Thoracic aorta (tissue), 2 donors: ENCODE data around the gene MICAL3. TPM values are rescaled to one million over a fixed set of nuclear protein-coding genes. Genes with fewer than 3 reads are reported as not detected.

ENCODE experiments used
- ATAC-seq: fragments of 150-250 bp; one replicate; pipeline ENCODE4 v1.8.0; 2017; ENCODE audit warnings: low read depth; ENCODE audit not compliant: insufficient number of reproducible peaks, low FRiP score
- DNase-seq: peaks from one replicate; pipeline ENCODE4 v3.0.0-alpha.2; 2020; ENCODE audit warnings: low spot score
- H3K27ac ChIP-seq, 2 donors: fragments of 200-600 bp; sonication (generic); 1 replicate in 1 of 2; 2 replicates in 1 of 2; pipeline ENCODE4 v1.5.1; 2016; ENCODE audit warnings: mild to moderate bottlenecking in 2 of 2, moderate library complexity in 2 of 2
- H3K27me3 ChIP-seq: fragments of 200-600 bp; sonication (generic); replicated peaks from 2 replicates; pipeline ENCODE4 v1.6.0; 2016; ENCODE audit warnings: mild to moderate bottlenecking; ENCODE audit not compliant: insufficient read depth
- H3K36me3 ChIP-seq: fragments of 200-600 bp; sonication (generic); one replicate; pipeline ENCODE4 v1.5.1; 2016
- H3K4me1 ChIP-seq, 2 donors: fragments of 200-600 bp; sonication (generic); 1 replicate in 1 of 2; 2 replicates in 1 of 2; pipeline versions ENCODE4 v1.5.1 to v1.6.0; 2016; ENCODE audit warnings: low read depth in 2 of 2, mild to moderate bottlenecking in 1 of 2; ENCODE audit not compliant: control insufficient read depth in 1 of 2
- H3K4me3 ChIP-seq: fragments of 200-600 bp; sonication (generic); 2 replicates; pipeline ENCODE4 v1.5.1; 2016; ENCODE audit warnings: mild to moderate bottlenecking
- H3K9me3 ChIP-seq: fragments of 200-600 bp; sonication (generic); 2 replicates; pipeline ENCODE4 v1.5.1; 2016
- CTCF ChIP-seq: fragments of 200-600 bp; sonication (generic); IDR thresholded peaks from one replicate; pipeline ENCODE4 v1.5.1; 2019; ENCODE audit warnings: antibody characterized with exemption
- total RNA-seq, 2 donors: library from RNA; depleted of rRNA; stranded (reverse); fragments of >200 nt; gene quantifications; one replicate each; pipeline versions ENCODE4 v1.1.0 to v1.2.3, GENCODE V29; 2016

The MICAL3 gene
- total RNA-seq, 2 donors from 2014 or later, result 45.2 to 78.0 TPM

GRCh38 chr22:17910561-17911311, 113.6 kb downstream of the MICAL3 start:
- ATAC-seq (peak; percentile 72), DNase-seq (peak; percentile 39)
- TF ChIP-seq CTCF, result no peak
- H3K27me3 ChIP-seq, result no peaks in the 10 kb centered on the region
- H3K36me3 ChIP-seq, result peaks cover 10% of the 10 kb centered on the region
- peaks cover 12 to 40% of the 10 kb centered on the region in 2 donors for H3K4me1 ChIP-seq
- peak overlapping the region; percentile 66 to 70 for H3K27ac ChIP-seq
- H3K4me3 ChIP-seq, result peak overlapping the region; percentile 23
- H3K9me3 ChIP-seq, result no peaks in the 10 kb centered on the region

DNA sequence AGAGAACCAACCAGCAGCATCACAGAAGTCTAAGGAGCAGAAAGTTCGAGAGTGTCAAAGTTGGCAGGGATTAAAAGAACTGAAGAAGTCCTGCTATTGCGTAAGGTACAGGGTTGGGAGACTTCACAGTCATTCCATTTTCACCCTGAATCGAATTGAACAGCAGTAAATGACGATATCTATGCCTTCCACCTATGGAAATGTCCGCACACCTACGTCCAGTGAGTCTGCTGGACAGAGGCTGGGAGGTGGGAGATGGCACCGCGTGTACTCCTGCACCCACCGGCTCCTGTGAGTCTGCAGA, 116.7 kb downstream of the MICAL3 start:
- no peaks in the 10 kb centered on the region for H3K9me3 ChIP-seq
- peaks cover 15% of the 10 kb centered on the region for H3K36me3 ChIP-seq
- ATAC-seq (no peak), DNase-seq (no peak)
- TF ChIP-seq CTCF, result no peak
- no peak overlapping the region for H3K27ac ChIP-seq
- H3K27me3 ChIP-seq, result no peaks in the 10 kb centered on the region
- peaks cover 12 to 27% of the 10 kb centered on the region in 2 donors for H3K4me1 ChIP-seq
- no peak overlapping the region for H3K4me3 ChIP-seq

DNA sequence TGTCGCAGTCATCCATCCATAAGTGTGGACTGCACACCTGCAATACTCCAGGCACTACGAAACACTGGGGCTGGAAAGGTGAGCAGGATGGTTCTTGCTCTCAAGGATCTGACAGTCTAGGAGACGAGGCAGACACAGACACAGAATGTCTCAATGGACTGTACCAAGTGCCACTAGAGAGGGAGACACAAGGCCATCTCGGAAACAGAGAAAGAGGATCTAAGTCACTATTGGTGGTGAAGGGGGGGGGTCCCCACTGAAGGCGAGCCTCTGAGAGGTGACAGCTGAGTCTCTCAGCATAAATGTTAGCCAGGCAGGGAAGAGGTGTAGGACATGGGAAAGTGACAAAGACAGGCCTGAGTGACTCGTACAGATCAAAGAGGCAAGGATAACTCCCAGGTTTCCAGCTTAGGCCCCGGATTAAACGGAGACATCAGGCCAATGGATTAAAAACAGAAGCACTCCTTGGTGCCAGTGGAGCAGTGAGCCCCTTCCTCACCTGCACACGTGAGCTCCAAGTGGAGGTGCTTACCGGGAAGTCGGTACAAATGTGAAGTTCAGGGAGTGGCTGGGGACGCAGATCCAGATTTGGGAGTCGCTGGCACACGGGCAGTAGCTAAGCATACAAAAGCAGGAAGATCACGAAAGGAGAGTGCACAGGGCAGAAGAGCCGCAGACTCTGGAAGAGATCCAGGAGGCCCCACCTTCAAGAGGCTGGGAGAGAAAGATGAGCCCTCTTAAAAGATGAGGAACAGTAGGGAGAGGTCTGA, 117.2 kb downstream of the MICAL3 start:
- ATAC-seq, result no peak
- H3K36me3 ChIP-seq, result peaks cover 15% of the 10 kb centered on the region

GRCh38 chr22:17905445-17905844, 118.9 kb downstream of the MICAL3 start:
- Histone ChIP-seq H3K27me3 (no peaks in the 10 kb centered on the region), H3K36me3 (peaks cover 21% of the 10 kb centered on the region), H3K4me3 (no peak overlapping the region), H3K27ac (no peak overlapping the region), H3K9me3 (no peaks in the 10 kb centered on the region), H3K4me1 (peaks cover 6 to 13% of the 10 kb centered on the region in 2 donors)
- DNase-seq, result no peak
- ATAC-seq, result no peak
- no peak for TF ChIP-seq CTCF

More for the DNA sequence above, 117.2 kb downstream of the MICAL3 start:
- Histone ChIP-seq H3K4me3 (no peak overlapping the region), H3K27me3 (no peaks in the 10 kb centered on the region), H3K9me3 (no peaks in the 10 kb centered on the region), H3K4me1 (peaks cover 12 to 27% of the 10 kb centered on the region in 2 donors), H3K27ac (no peak overlapping the region)
- DNase-seq, result no peak
- TF ChIP-seq CTCF, result no peak

GRCh38 chr22:17903564-17904295, 120.6 kb downstream of the MICAL3 start:
- H3K9me3 ChIP-seq, result no peaks in the 10 kb centered on the region
- ATAC-seq (no peak), DNase-seq (no peak)
- peaks cover 30% of the 10 kb centered on the region for H3K36me3 ChIP-seq
- no peak overlapping the region for H3K4me3 ChIP-seq
- no peaks in the 10 kb centered on the region for H3K27me3 ChIP-seq
- H3K4me1 ChIP-seq, result no peaks in the 10 kb centered on the region
- TF ChIP-seq CTCF, result no peak
- no peak overlapping the region for H3K27ac ChIP-seq
